Peyer's patch (tissue), 4 donors: ENCODE data around the gene FAM174B.

Experiments used
- POLR2A ChIP-seq, 2 donors: fragments of 450-650 bp; IDR thresholded peaks; one replicate each; pipeline ENCODE4 v1.5.1; 2017; ENCODE audit warnings: antibody characterized with exemption in 2 of 2, mild to moderate bottlenecking in 2 of 2, moderate library complexity in 2 of 2
- TF ChIP-seq, protein P1 (sequence below), 6 experiments: fragments of 450-650 bp in 4 of 6; fragments of 200-600 bp in 2 of 6; sonication (generic) in 1 of 6; IDR thresholded peaks; one replicate each; pipeline ENCODE4 v1.5.1; 2017 to 2019; ENCODE audit warnings: antibody characterized with exemption in 6 of 6, mild to moderate bottlenecking in 3 of 6, moderate library complexity in 1 of 6

GRCh38 chr15:92629276-92629974 lies 26.1 kb downstream of the FAM174B start:
- TF ChIP-seq POLR2A (IDR thresholded peaks at IDR 0.05): no peak
- TF ChIP-seq, protein P1, sequence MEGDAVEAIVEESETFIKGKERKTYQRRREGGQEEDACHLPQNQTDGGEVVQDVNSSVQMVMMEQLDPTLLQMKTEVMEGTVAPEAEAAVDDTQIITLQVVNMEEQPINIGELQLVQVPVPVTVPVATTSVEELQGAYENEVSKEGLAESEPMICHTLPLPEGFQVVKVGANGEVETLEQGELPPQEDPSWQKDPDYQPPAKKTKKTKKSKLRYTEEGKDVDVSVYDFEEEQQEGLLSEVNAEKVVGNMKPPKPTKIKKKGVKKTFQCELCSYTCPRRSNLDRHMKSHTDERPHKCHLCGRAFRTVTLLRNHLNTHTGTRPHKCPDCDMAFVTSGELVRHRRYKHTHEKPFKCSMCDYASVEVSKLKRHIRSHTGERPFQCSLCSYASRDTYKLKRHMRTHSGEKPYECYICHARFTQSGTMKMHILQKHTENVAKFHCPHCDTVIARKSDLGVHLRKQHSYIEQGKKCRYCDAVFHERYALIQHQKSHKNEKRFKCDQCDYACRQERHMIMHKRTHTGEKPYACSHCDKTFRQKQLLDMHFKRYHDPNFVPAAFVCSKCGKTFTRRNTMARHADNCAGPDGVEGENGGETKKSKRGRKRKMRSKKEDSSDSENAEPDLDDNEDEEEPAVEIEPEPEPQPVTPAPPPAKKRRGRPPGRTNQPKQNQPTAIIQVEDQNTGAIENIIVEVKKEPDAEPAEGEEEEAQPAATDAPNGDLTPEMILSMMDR (IDR thresholded peaks at IDR 0.05): no peak
